ENCODE data around the gene GBE1. TPM values are rescaled to one million over a fixed set of nuclear protein-coding genes. Genes with fewer than 3 reads are reported as not detected.

The GBE1 gene
- total and polyA plus RNA-seq, 2 donors, result 32.6 to 35.5 TPM

- no peak overlapping the region for H3K4me3 ChIP-seq (ENCODE audit: low read depth, low read length)
- WGBS, result 73% methylated on average over 3 of the region's 3 CpGs
- no peaks in the 10 kb centered on the region for H3K4me1 ChIP-seq (ENCODE audit: insufficient read depth)
- DNase-seq (ENCODE audit: extremely low spot score), result no peak
- peaks cover 2% of the 10 kb centered on the region for H3K36me3 ChIP-seq (ENCODE audit: insufficient read depth)
- H3K27ac ChIP-seq (ENCODE audit: low read depth), result no peak overlapping the region
These were observed 320.8 kb downstream of the GBE1 start for GRCh38 chr3:81440661-81441060.

Small RNA genes lying within 50 kb of the gene (small RNA-seq; reads per million reads assigned to genes)
- gene AC017015.1, result not detected
- gene RNU2-28P, result 0.35 reads per million, percentile 23 among the genes with 10 or more reads in this experiment

Data from urinary bladder (tissue), 4 donors.